SU-DHL-6 (cell line): ENCODE results near the gene TMED10.

Experiments
- EZH2phosphoT487 ChIP-seq: fragments of 200-600 bp; sonication (generic), shearing (Covaris generic); conservative IDR thresholded peaks from 2 replicates; pipeline ENCODE4 v1.6.1; 2018; ENCODE audit warnings: mild to moderate bottlenecking, antibody characterized with exemption, low read length, moderate library complexity, mixed read lengths
- TF ChIP-seq, protein P1 (sequence below): fragments of 200-600 bp; sonication (generic); IDR thresholded peaks from one replicate; pipeline ENCODE4 v1.5.1; 2017; ENCODE audit warnings: antibody characterized with exemption, mild to moderate bottlenecking, low read length, moderate library complexity; ENCODE audit not compliant: insufficient read depth, poor library complexity, severe bottlenecking

DNA sequence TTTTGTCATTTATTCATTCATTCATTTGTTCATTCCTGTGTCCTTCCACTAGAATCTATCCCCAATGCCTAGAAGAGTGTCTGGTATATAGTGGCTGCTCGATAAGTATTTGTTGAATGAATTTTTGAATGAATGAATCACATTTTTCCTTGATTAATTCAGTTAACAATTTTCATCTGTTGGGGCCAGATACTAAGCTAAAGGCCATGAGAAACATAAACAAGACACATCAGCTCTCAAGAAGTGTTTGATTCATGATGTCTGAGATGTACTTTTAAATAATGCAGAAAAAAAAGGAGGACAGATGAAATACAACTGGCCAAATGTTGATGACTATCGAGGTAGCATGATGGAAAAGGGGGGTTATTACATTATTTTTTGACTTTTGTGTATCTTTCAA lies 48.1 kb upstream of the TMED10 start:
- no peak for TF ChIP-seq EZH2phosphoT487
- TF ChIP-seq, protein P1, sequence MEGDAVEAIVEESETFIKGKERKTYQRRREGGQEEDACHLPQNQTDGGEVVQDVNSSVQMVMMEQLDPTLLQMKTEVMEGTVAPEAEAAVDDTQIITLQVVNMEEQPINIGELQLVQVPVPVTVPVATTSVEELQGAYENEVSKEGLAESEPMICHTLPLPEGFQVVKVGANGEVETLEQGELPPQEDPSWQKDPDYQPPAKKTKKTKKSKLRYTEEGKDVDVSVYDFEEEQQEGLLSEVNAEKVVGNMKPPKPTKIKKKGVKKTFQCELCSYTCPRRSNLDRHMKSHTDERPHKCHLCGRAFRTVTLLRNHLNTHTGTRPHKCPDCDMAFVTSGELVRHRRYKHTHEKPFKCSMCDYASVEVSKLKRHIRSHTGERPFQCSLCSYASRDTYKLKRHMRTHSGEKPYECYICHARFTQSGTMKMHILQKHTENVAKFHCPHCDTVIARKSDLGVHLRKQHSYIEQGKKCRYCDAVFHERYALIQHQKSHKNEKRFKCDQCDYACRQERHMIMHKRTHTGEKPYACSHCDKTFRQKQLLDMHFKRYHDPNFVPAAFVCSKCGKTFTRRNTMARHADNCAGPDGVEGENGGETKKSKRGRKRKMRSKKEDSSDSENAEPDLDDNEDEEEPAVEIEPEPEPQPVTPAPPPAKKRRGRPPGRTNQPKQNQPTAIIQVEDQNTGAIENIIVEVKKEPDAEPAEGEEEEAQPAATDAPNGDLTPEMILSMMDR: no peak
